ENCODE measurements around the gene ARID1A.
"Not testable (repeated sequence)": the region's sequence is repeated elsewhere in the genome, so short reads cannot be mapped to it uniquely, and the experiment has no call there.

ARID1A gene

DNA sequence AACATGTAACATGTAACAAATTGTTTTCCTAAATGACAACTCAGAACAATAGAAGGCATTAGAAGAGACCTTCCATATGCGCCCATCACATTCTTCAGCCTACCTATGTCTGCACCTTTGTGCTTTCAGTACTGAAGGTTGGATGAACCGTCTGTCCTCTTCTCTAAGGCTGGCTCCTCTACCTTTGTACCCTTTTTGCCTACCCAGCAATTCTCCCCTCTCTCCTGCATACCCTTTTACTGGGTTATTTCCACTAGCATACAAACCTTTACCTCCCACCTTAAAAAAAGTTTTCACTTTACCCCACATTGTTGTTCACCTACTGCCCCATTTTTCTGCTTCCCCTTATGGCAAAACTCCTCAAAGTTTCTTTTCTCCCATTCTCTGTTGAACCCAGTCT lies 97.1 kb downstream of the ARID1A start:
- TF ChIP-seq, protein P1, sequence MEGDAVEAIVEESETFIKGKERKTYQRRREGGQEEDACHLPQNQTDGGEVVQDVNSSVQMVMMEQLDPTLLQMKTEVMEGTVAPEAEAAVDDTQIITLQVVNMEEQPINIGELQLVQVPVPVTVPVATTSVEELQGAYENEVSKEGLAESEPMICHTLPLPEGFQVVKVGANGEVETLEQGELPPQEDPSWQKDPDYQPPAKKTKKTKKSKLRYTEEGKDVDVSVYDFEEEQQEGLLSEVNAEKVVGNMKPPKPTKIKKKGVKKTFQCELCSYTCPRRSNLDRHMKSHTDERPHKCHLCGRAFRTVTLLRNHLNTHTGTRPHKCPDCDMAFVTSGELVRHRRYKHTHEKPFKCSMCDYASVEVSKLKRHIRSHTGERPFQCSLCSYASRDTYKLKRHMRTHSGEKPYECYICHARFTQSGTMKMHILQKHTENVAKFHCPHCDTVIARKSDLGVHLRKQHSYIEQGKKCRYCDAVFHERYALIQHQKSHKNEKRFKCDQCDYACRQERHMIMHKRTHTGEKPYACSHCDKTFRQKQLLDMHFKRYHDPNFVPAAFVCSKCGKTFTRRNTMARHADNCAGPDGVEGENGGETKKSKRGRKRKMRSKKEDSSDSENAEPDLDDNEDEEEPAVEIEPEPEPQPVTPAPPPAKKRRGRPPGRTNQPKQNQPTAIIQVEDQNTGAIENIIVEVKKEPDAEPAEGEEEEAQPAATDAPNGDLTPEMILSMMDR (conservative IDR thresholded peaks at IDR 0.05; ENCODE audit: low read depth, low read length), result no peak
- no peak for DNase-seq (ENCODE audit: low read depth)
- H3K4me3 ChIP-seq (ENCODE audit: low read length), result no peak overlapping the region

GRCh38 chr1:26794391-26794790 lies 98.6 kb downstream of the ARID1A start:
- no peak for DNase-seq (ENCODE audit: low read depth)
- TF ChIP-seq, protein P1 (conservative IDR thresholded peaks at IDR 0.05; ENCODE audit: low read depth, low read length), result no peak
- H3K4me3 ChIP-seq (ENCODE audit: low read length), result no peak overlapping the region

- DNase-seq (ENCODE audit: low read depth), result no peak
- no peak overlapping the region for H3K4me3 ChIP-seq (ENCODE audit: low read length)
- TF ChIP-seq, protein P1 (conservative IDR thresholded peaks at IDR 0.05; ENCODE audit: low read depth, low read length), result no peak
Measured at GRCh38 chr1:26797627-26798026, 101.8 kb downstream of the ARID1A start.

DNA sequence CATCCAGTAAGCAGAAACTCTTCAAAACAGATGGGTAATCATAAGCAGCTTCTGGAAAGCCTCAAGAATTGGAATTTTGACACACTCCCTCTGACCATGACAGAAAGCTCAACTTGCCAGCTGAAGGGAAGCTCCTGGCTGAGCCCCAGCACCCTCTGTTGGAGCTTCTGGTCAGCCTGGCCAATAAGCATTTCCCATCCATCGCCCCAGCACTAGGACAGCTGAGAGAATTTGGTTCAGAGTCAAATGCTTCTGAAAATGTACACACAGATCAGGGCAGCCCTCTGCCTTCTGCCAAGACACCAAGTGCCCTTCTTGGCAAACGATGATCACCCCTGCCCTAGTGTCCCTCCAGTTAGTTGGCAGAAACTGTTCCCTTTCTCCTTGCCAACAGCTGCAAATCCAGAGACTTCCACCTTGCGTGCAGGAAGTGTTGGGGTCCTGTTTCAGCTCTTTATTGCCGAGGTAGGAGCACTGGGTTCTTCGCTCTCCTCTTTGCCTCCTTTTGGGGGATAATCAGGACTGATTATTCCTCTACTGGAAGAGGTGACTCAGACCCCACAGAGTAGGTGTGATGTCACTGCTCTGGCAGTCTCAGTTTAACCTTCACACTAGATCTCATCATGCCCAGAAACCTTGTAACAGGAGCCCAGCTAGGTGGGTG lies 103.8 kb downstream of the ARID1A start:
- no peak overlapping the region for H3K4me3 ChIP-seq (ENCODE audit: low read length)
- TF ChIP-seq, protein P1 (conservative IDR thresholded peaks at IDR 0.05; ENCODE audit: low read depth, low read length), result no peak
- no peak for DNase-seq (ENCODE audit: low read depth)

DNA sequence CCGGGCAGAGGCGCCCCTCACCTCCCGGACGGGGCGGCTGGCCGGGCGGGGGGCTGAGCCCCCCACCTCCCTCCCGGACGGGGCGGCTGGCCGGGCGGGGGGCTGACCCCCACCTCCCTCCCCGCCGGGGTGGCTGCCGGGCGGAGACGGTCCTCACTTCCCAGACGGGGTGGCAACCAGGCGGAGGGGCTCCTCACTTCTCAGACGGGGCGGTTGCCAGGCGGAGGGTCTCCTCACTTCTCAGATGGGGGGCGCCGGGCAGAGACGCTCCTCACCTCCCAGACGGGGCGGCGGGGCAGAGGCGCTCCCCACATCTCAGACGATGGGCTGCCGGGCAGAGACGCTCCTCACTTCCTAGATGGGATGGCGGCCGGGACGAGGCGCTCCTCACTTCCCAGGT lies 108.1 kb downstream of the ARID1A start:
- H3K4me3 ChIP-seq (ENCODE audit: low read length); DNase-seq (ENCODE audit: low read depth): not testable (repeated sequence)

DNA sequence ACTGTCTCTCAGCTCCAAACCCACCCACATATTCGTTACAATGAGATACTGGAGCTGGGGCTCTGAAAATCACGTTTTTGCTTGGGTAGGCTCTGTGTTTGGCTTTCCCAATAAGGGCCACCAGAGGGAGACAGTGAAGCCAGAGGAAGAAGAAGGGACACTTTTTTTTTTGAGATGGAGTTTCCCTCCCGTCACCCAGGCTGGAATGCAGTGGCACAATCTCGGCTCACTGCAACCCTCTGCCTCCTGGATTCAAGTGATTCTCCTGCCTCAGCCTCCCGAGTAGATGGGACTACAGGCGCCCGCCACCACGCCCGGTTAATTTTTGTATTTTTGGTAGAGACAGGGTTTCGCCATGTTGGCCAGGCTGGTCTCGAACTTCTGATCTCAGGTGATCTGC lies 114.3 kb downstream of the ARID1A start:
- TF ChIP-seq, protein P1 (conservative IDR thresholded peaks at IDR 0.05; ENCODE audit: low read depth, low read length), result peak; percentile 88
- H3K4me3 ChIP-seq (ENCODE audit: low read length); DNase-seq (ENCODE audit: low read depth): not testable (repeated sequence)

DNA sequence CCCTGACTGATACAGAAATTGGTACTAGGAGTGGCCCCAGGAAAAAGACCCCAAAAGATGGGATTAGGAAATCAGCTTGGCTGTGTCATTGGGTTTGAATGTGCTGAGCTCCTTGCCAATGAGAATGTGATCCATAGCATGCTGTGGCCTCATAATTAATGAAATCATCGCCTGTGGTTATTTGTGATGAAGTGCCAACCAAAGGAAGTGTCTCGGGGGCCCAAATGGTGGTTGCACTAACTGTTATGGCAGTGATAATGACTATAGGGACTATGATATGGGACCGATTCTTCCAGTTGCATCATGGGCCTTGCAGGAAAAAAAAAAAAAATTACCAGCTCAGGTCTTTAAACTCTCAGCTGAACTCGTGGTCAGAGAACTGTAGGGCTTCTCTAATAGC lies 115.2 kb downstream of the ARID1A start:
- H3K4me3 ChIP-seq (ENCODE audit: low read length), result no peak overlapping the region
- TF ChIP-seq, protein P1 (conservative IDR thresholded peaks at IDR 0.05; ENCODE audit: low read depth, low read length), result no peak
- DNase-seq (ENCODE audit: low read depth), result no peak

All from retinal pigment epithelial cell (primary cell).